ENCODE data around the gene ARHGDIA. TPM values are rescaled to one million over a fixed set of nuclear protein-coding genes. Genes with fewer than 3 reads are reported as not detected.

ARHGDIA gene
- total and polyA plus RNA-seq, 2 of the 8 experiments (the other 6 are each of a cell fraction or from before 2014, with no cell fraction given): 62.4 to 217 TPM

- TF ChIP-seq KDM4A (IDR thresholded peaks at IDR 0.05; ENCODE audit: low read depth, low read length, severe bottlenecking) (no peak), PHF8 (conservative IDR thresholded peaks at IDR 0.05; ENCODE audit: low read depth, low read length) (no peak), ASH2L (IDR thresholded peaks at IDR 0.05; ENCODE audit: low read length) (no peak), RNF2 (IDR thresholded peaks at IDR 0.05; ENCODE audit: borderline replicate concordance, low read depth, low read length, missing control alignments, poor library complexity, severe bottlenecking) (no peak)
Measured at GRCh38 chr17:81900181-81900820, 29.2 kb upstream of the ARHGDIA start (continued).
